ENCODE results near the gene LCN10. TPM values are rescaled to one million over a fixed set of nuclear protein-coding genes. Genes with fewer than 3 reads are reported as not detected.

The LCN10 gene
- total RNA-seq, 4 donors from 2014 or later: 7.0 to 12.6 (median 9.8) TPM

DNA sequence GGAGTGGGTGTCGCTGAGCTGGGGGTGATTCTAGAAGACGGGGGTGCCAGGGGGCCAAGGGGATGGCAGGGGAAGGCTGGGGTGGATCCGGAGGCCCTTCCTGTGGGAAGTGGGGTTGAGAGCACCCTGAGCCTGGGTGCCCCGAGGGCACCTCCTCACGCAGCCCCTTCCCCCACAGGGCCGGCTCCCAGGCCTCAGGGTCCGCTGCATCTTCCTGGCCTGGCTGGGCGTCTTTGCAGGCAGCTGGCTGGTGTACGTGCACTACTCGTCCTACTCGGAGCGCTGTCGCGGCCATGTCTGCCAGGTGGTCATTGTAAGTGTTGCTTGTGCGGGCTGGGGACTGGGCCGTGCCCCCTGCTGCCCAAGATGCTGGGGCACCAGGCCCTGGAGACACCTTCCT, 25.3 kb downstream of the LCN10 start:
- TF ChIP-seq, protein P1, sequence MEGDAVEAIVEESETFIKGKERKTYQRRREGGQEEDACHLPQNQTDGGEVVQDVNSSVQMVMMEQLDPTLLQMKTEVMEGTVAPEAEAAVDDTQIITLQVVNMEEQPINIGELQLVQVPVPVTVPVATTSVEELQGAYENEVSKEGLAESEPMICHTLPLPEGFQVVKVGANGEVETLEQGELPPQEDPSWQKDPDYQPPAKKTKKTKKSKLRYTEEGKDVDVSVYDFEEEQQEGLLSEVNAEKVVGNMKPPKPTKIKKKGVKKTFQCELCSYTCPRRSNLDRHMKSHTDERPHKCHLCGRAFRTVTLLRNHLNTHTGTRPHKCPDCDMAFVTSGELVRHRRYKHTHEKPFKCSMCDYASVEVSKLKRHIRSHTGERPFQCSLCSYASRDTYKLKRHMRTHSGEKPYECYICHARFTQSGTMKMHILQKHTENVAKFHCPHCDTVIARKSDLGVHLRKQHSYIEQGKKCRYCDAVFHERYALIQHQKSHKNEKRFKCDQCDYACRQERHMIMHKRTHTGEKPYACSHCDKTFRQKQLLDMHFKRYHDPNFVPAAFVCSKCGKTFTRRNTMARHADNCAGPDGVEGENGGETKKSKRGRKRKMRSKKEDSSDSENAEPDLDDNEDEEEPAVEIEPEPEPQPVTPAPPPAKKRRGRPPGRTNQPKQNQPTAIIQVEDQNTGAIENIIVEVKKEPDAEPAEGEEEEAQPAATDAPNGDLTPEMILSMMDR (IDR thresholded peaks at IDR 0.05): no peak
- TF ChIP-seq POLR2A (IDR thresholded peaks at IDR 0.05; ENCODE audit: low read depth): no peak
- no peak for TF ChIP-seq POLR2AphosphoS5 (IDR thresholded peaks at IDR 0.05)
- no peak for TF ChIP-seq EP300 (IDR thresholded peaks at IDR 0.05)
- intact Hi-C loops (cut with DNase I): no loop called here
- Histone ChIP-seq H3K27ac (replicated peaks in 1 of 4) (peak overlapping the region in 1 of 4 donors; percentile 20), H3K27me3 (peaks cover 0 to 23% (median 2%) of the 10 kb centered on the region in 4 donors), H3K36me3 (peaks cover 3 to 14% (median 11%) of the 10 kb centered on the region in 4 donors), H3K4me3 (no peak overlapping the region), H3K9me3 (no peaks in the 10 kb centered on the region), H3K4me1 (peaks cover 64 to 70% (median 69%) of the 10 kb centered on the region in 4 donors)
- 80% methylated on average over 3 of the region's 16 CpGs for WGBS
- no peak for DNase-seq (ENCODE audit: extremely low spot score)

DNA sequence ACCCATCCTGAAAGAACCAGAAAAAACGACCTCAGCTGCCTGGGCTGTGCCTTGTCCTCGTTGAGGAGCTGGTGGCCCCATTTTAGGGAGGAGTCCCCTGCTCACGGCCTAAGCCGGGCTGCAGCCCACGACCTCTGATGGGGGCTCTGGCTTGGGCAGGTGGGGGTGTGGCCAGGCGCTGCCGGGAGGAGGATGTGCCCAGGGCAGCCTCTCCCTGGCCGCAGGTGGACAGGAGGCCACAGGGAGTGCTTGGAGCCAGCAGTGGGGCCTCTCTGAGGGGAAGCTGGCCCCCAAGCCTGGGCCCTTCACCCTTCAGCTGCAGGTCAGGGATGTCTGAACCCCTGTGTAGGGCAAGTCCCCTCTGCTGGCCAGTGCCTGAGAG, 27.9 kb downstream of the LCN10 start:
- WGBS: 64% methylated on average over 7 of the region's 8 CpGs
- TF ChIP-seq EP300 (IDR thresholded peaks at IDR 0.05) (no peak), POLR2AphosphoS5 (IDR thresholded peaks at IDR 0.05) (no peak), POLR2A (IDR thresholded peaks at IDR 0.05; ENCODE audit: low read depth) (no peak)
- TF ChIP-seq, protein P1 (IDR thresholded peaks at IDR 0.05): no peak
- Histone ChIP-seq H3K9me3 (no peaks in the 10 kb centered on the region), H3K4me1 (peaks cover 52% of the 10 kb centered on the region in 4 donors), H3K27me3 (peaks cover 0 to 30% (median 6%) of the 10 kb centered on the region in 4 donors), H3K27ac (replicated peaks in 1 of 4) (peak overlapping the region; percentile 47 to 77 (median 65)), H3K36me3 (no peaks in the 10 kb centered on the region), H3K4me3 (no peak overlapping the region)
- intact Hi-C loops (cut with DNase I): no loop called here
- no peak for DNase-seq (ENCODE audit: extremely low spot score)

DNA sequence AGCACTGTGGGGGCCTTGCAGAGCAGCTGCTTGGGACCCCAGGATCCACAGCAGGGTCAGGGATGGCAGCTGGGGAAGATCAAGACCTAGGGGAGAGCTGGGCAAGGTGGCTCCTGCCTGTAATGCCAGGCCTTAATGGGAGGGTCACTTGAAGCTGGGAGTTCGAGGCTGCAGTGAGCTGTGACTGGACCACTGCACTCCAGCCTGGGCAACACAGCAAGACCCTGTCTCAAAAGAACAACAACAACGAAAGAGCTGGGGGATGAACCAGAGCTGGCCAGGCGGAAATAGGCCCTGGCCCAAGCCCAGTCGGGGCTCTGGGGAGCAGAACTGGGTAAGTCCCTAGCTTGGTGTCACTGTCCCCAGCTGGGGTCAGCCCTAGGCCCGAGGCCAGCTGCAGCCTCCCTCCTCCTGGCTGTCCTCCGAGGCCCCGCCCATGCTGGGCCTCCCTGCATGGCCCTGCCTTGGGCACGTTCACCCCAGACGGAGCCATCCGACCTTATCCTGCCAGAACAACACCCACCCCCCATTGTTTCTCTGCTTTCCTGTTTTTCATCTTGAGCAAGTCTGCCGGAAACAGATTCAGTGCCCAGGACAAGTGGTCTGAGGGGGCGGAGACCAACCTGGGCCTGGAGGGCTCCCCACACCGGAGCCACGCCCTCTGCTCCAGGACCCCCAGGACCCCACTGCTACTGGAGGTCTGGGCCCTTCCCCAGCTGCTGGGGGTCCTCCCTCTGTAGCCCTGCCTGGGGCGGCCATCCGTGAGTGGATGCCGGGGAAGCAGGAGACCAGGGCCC, 28.4 kb downstream of the LCN10 start:
- Histone ChIP-seq H3K27me3 (peaks cover 0 to 30% (median 6%) of the 10 kb centered on the region in 4 donors), H3K36me3 (no peaks in the 10 kb centered on the region), H3K9me3 (no peaks in the 10 kb centered on the region), H3K4me3 (peak overlapping the region in 1 of 4 donors; percentile 64), H3K27ac (replicated peaks in 1 of 4) (peak overlapping the region; percentile 66 to 77 (median 70)), H3K4me1 (peaks cover 46 to 47% (median 46%) of the 10 kb centered on the region in 4 donors)
- TF ChIP-seq, protein P1 (IDR thresholded peaks at IDR 0.05): no peak
- TF ChIP-seq POLR2A (IDR thresholded peaks at IDR 0.05; ENCODE audit: low read depth): no peak
- TF ChIP-seq POLR2AphosphoS5 (IDR thresholded peaks at IDR 0.05): peak; percentile 20 to 32
- no peak for TF ChIP-seq EP300 (IDR thresholded peaks at IDR 0.05)
- intact Hi-C loops (cut with DNase I): no loop called here
- WGBS: 73% methylated on average over 11 of the region's 17 CpGs
- no peak for DNase-seq (ENCODE audit: extremely low spot score)

GRCh38 chr9:136713550-136713949, 29.2 kb downstream of the LCN10 start:
- 42% methylated on average over 2 of the region's 8 CpGs for WGBS
- DNase-seq (ENCODE audit: extremely low spot score): no peak
- H3K27ac ChIP-seq (replicated peaks in 1 of 4): peak overlapping the region; percentile 66 to 77 (median 70)
- TF ChIP-seq, protein P1 (IDR thresholded peaks at IDR 0.05): no peak
- TF ChIP-seq EP300 (IDR thresholded peaks at IDR 0.05) (no peak), POLR2AphosphoS5 (IDR thresholded peaks at IDR 0.05) (no peak), POLR2A (IDR thresholded peaks at IDR 0.05; ENCODE audit: low read depth) (no peak)
- H3K9me3 ChIP-seq: no peaks in the 10 kb centered on the region
- H3K4me3 ChIP-seq: peak overlapping the region; percentile 56 to 68 (median 64)
- peaks cover 39 to 40% (median 40%) of the 10 kb centered on the region in 4 donors for H3K4me1 ChIP-seq
- H3K27me3 ChIP-seq: peaks cover 0 to 30% (median 6%) of the 10 kb centered on the region in 4 donors
- intact Hi-C loops (cut with DNase I): no loop called here
- no peaks in the 10 kb centered on the region for H3K36me3 ChIP-seq

All from esophagus muscularis mucosa (tissue), 4 donors.